ENCODE data around the gene SLC34A1.
A peak's percentile ranks its signal among the peaks of the same experiment; 100 is the strongest.

DNA sequence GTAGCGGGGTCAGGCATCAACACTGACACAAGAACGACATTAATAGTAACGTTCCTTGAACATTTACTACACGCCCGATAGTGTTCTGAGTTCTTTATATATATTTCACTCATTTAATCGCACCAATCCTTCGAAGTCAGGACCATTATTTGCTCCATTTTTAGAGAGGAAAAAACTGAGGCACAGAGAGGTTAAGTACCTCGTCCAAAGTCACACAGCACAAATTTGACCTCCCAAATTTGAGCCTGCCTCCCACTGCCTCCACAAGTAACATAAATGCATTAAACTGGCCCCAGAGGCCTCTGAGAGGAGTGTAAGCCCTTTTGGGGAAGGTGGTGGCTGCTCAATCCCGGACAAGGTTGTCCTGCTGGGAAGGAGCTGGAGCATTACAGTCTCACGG is 20.7 kb upstream of the SLC34A1 start:
- no peak for TF ChIP-seq ESRRA (CRISPR knock-in tag; IDR thresholded peaks at IDR 0.05; ENCODE audit: low read depth)
- TF ChIP-seq, protein P1, sequence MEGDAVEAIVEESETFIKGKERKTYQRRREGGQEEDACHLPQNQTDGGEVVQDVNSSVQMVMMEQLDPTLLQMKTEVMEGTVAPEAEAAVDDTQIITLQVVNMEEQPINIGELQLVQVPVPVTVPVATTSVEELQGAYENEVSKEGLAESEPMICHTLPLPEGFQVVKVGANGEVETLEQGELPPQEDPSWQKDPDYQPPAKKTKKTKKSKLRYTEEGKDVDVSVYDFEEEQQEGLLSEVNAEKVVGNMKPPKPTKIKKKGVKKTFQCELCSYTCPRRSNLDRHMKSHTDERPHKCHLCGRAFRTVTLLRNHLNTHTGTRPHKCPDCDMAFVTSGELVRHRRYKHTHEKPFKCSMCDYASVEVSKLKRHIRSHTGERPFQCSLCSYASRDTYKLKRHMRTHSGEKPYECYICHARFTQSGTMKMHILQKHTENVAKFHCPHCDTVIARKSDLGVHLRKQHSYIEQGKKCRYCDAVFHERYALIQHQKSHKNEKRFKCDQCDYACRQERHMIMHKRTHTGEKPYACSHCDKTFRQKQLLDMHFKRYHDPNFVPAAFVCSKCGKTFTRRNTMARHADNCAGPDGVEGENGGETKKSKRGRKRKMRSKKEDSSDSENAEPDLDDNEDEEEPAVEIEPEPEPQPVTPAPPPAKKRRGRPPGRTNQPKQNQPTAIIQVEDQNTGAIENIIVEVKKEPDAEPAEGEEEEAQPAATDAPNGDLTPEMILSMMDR (CRISPR knock-in tag; IDR thresholded peaks at IDR 0.05) = no peak
- no peak for TF ChIP-seq SIN3A (IDR thresholded peaks at IDR 0.05; ENCODE audit: borderline replicate concordance, low read depth, low read length)
- TF ChIP-seq ZFP36 (IDR thresholded peaks at IDR 0.05; ENCODE audit: borderline replicate concordance, low read depth, low read length, partially characterized antibody) = peak; percentile 61
- TF ChIP-seq FOSL2 (CRISPR knock-in tag; IDR thresholded peaks at IDR 0.05) = no peak
- TF ChIP-seq ZBTB8A (CRISPR knock-in tag; IDR thresholded peaks at IDR 0.05; ENCODE audit: borderline replicate concordance, low read depth) = no peak
- TF ChIP-seq ZC3H13 (CRISPR knock-in tag; IDR thresholded peaks at IDR 0.05) = no peak
- TF ChIP-seq CBX2 (IDR thresholded peaks at IDR 0.05; ENCODE audit: low read depth, low read length) = no peak
- TF ChIP-seq CBX2 (CRISPR knock-in tag; IDR thresholded peaks at IDR 0.05; ENCODE audit: low read depth) = no peak
- TF ChIP-seq ZNF235 (CRISPR knock-in tag; IDR thresholded peaks at IDR 0.05; ENCODE audit: borderline replicate concordance) = no peak
- no peak for TF ChIP-seq RFX5 (IDR thresholded peaks at IDR 0.05; ENCODE audit: low read depth, low read length)
- no peak for TF ChIP-seq NR1H2 (CRISPR knock-in tag; IDR thresholded peaks at IDR 0.05; ENCODE audit: borderline replicate concordance, low read depth)
- no peak for TF ChIP-seq POLR2A (IDR thresholded peaks at IDR 0.05; ENCODE audit: insufficient read depth in 1 of 2, low read depth in 2 of 2, low read length in 2 of 2)
- TF ChIP-seq SMAD1 (CRISPR knock-in tag; IDR thresholded peaks at IDR 0.05; ENCODE audit: borderline replicate concordance, low read depth) = no peak
- TF ChIP-seq, protein P2, sequence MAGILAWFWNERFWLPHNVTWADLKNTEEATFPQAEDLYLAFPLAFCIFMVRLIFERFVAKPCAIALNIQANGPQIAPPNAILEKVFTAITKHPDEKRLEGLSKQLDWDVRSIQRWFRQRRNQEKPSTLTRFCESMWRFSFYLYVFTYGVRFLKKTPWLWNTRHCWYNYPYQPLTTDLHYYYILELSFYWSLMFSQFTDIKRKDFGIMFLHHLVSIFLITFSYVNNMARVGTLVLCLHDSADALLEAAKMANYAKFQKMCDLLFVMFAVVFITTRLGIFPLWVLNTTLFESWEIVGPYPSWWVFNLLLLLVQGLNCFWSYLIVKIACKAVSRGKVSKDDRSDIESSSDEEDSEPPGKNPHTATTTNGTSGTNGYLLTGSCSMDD (CRISPR knock-in tag; IDR thresholded peaks at IDR 0.05) = no peak
